ENCODE measurements around the gene CDK19.
"Not testable (repeated sequence)": the region's sequence is repeated elsewhere in the genome, so short reads cannot be mapped to it uniquely, and the experiment has no call there.

The CDK19 gene

GRCh38 chr6:110760589-110760988, 54.7 kb downstream of the CDK19 start:
- DNase-seq, result no peak
- no peaks in the 10 kb centered on the region for H3K36me3 ChIP-seq
- no peak for TF ChIP-seq CTCF (IDR thresholded peaks at IDR 0.05; ENCODE audit: low read depth, low read length)
- no peaks in the 10 kb centered on the region for H3K9me3 ChIP-seq (ENCODE audit: severe bottlenecking)
- H3K27me3 ChIP-seq (ENCODE audit: insufficient read depth, low read depth, severe bottlenecking), result no peaks in the 10 kb centered on the region
- H3K27ac ChIP-seq, result no peak overlapping the region
- H3K4me3 ChIP-seq (ENCODE audit: low read depth, low read length), result no peak overlapping the region

GRCh38 chr6:110760098-110760497, 55.2 kb downstream of the CDK19 start:
- H3K36me3 ChIP-seq; DNase-seq; H3K27me3 ChIP-seq (ENCODE audit: insufficient read depth, low read depth, severe bottlenecking); H3K4me3 ChIP-seq (ENCODE audit: low read depth, low read length); H3K27ac ChIP-seq; H3K9me3 ChIP-seq (ENCODE audit: severe bottlenecking): not testable (repeated sequence)

GRCh38 chr6:110757926-110758325, 57.3 kb downstream of the CDK19 start:
- no peak for TF ChIP-seq CTCF (IDR thresholded peaks at IDR 0.05; ENCODE audit: low read depth, low read length)
- no peaks in the 10 kb centered on the region for H3K9me3 ChIP-seq (ENCODE audit: severe bottlenecking)
- no peak for DNase-seq
- no peaks in the 10 kb centered on the region for H3K27me3 ChIP-seq (ENCODE audit: insufficient read depth, low read depth, severe bottlenecking)
- H3K27ac ChIP-seq, result no peak overlapping the region
- no peak overlapping the region for H3K4me3 ChIP-seq (ENCODE audit: low read depth, low read length)
- no peaks in the 10 kb centered on the region for H3K36me3 ChIP-seq

GRCh38 chr6:110756817-110757216, 58.5 kb downstream of the CDK19 start:
- TF ChIP-seq CTCF (IDR thresholded peaks at IDR 0.05; ENCODE audit: low read depth, low read length), result no peak
- H3K9me3 ChIP-seq (ENCODE audit: severe bottlenecking), result no peaks in the 10 kb centered on the region
- H3K27me3 ChIP-seq (ENCODE audit: insufficient read depth, low read depth, severe bottlenecking), result no peaks in the 10 kb centered on the region
- no peak overlapping the region for H3K27ac ChIP-seq
- H3K4me3 ChIP-seq (ENCODE audit: low read depth, low read length), result no peak overlapping the region
- no peaks in the 10 kb centered on the region for H3K36me3 ChIP-seq
- no peak for DNase-seq

GRCh38 chr6:110755411-110755834, 59.8 kb downstream of the CDK19 start:
- H3K36me3 ChIP-seq, result no peaks in the 10 kb centered on the region
- H3K9me3 ChIP-seq (ENCODE audit: severe bottlenecking), result no peaks in the 10 kb centered on the region
- H3K27ac ChIP-seq, result no peak overlapping the region
- no peak overlapping the region for H3K4me3 ChIP-seq (ENCODE audit: low read depth, low read length)
- no peaks in the 10 kb centered on the region for H3K27me3 ChIP-seq (ENCODE audit: insufficient read depth, low read depth, severe bottlenecking)
- DNase-seq, result no peak
- no peak for TF ChIP-seq CTCF (IDR thresholded peaks at IDR 0.05; ENCODE audit: low read depth, low read length)

GRCh38 chr6:110753936-110754668, 61.2 kb downstream of the CDK19 start:
- H3K4me3 ChIP-seq (ENCODE audit: low read depth, low read length); H3K27ac ChIP-seq; H3K36me3 ChIP-seq; DNase-seq; H3K27me3 ChIP-seq (ENCODE audit: insufficient read depth, low read depth, severe bottlenecking); H3K9me3 ChIP-seq (ENCODE audit: severe bottlenecking): not testable (repeated sequence)

- Histone ChIP-seq H3K27me3 (ENCODE audit: insufficient read depth, low read depth, severe bottlenecking) (no peaks in the 10 kb centered on the region), H3K9me3 (ENCODE audit: severe bottlenecking) (no peaks in the 10 kb centered on the region), H3K36me3 (no peaks in the 10 kb centered on the region), H3K27ac (no peak overlapping the region), H3K4me3 (ENCODE audit: low read depth, low read length) (no peak overlapping the region)
- DNase-seq, result no peak
- no peak for TF ChIP-seq CTCF (IDR thresholded peaks at IDR 0.05; ENCODE audit: low read depth, low read length)
Measured at GRCh38 chr6:110748453-110748852, 66.8 kb downstream of the CDK19 start.

Data from WERI-Rb-1 (cell line).